Trophoblast cell (in vitro differentiated cells and primary cell): ENCODE measurements around the gene TSEN2.
"Not testable (repeated sequence)": the region's sequence is repeated elsewhere in the genome, so short reads cannot be mapped to it uniquely, and the experiment has no call there.

Experiments
- DNase-seq, 2 donors: peaks; one replicate each; pipeline ENCODE4 v3.0.0-alpha.2; 2016
- H2AFZ ChIP-seq: 2 replicates; pipeline ENCODE4 v1.6.1; 2013; ENCODE audit warnings: low read length, moderate library complexity, mild to moderate bottlenecking; ENCODE audit not compliant: insufficient read depth, poor library complexity
- H2AK5ac ChIP-seq: 2 replicates; pipeline ENCODE4 v1.6.1; 2013; ENCODE audit warnings: mild to moderate bottlenecking, low read length
- H2BK120ac ChIP-seq: 2 replicates; pipeline ENCODE4 v1.6.1; 2013; ENCODE audit warnings: low read length, mild to moderate bottlenecking, moderate library complexity; ENCODE audit not compliant: insufficient read depth, poor library complexity
- H2BK12ac ChIP-seq: 2 replicates; pipeline ENCODE4 v1.6.1; 2013; ENCODE audit warnings: mild to moderate bottlenecking, low read length, moderate library complexity
- H2BK5ac ChIP-seq: 2 replicates; pipeline ENCODE4 v1.6.1; 2013; ENCODE audit warnings: low read length, low read depth, moderate library complexity, mild to moderate bottlenecking; ENCODE audit not compliant: poor library complexity
- H3K14ac ChIP-seq: 2 replicates; pipeline ENCODE4 v1.6.1; 2013; ENCODE audit warnings: mild to moderate bottlenecking, low read length
- H3K18ac ChIP-seq: 2 replicates; pipeline ENCODE4 v1.6.1; 2013; ENCODE audit warnings: mild to moderate bottlenecking, low read length
- H3K23ac ChIP-seq: 2 replicates; pipeline ENCODE4 v1.6.1; 2013; ENCODE audit warnings: low read length
- H3K27ac ChIP-seq: 2 replicates; pipeline ENCODE4 v1.5.1; 2013; ENCODE audit warnings: low read depth, mild to moderate bottlenecking, inconsistent platforms, low read length, moderate library complexity
- H3K27me3 ChIP-seq: 2 replicates; pipeline ENCODE4 v1.6.1; 2013; ENCODE audit warnings: inconsistent platforms, mild to moderate bottlenecking, low read length, moderate library complexity; ENCODE audit not compliant: insufficient read depth
- H3K36me3 ChIP-seq, 2 experiments: 1 replicate in 1 of 2; 2 replicates in 1 of 2; pipeline ENCODE4 v1.6.1; 2013; ENCODE audit warnings: low read length in 2 of 2, mild to moderate bottlenecking in 2 of 2, moderate library complexity in 1 of 2; ENCODE audit not compliant: insufficient read depth in 2 of 2, control insufficient read depth in 1 of 2
- H3K4ac ChIP-seq: 2 replicates; pipeline ENCODE4 v1.6.1; 2013; ENCODE audit warnings: low read depth, mild to moderate bottlenecking, low read length, moderate library complexity
- H3K4me1 ChIP-seq, 2 experiments: 1 replicate in 1 of 2; 2 replicates in 1 of 2; pipeline ENCODE4 v1.6.1; 2013; ENCODE audit warnings: low read length in 2 of 2, mild to moderate bottlenecking in 2 of 2, moderate library complexity in 1 of 2; ENCODE audit not compliant: insufficient read depth in 2 of 2, control insufficient read depth in 1 of 2
- H3K4me2 ChIP-seq: 2 replicates; pipeline ENCODE4 v1.6.1; 2013; ENCODE audit warnings: inconsistent platforms, mild to moderate bottlenecking, low read length, moderate library complexity
- H3K4me3 ChIP-seq: 2 replicates; pipeline ENCODE4 v1.5.1; 2013; ENCODE audit warnings: mild to moderate bottlenecking, low read depth, low read length, inconsistent platforms
- H3K79me1 ChIP-seq: one replicate; pipeline ENCODE4 v1.6.1; 2013; ENCODE audit warnings: low read length
- H3K79me2 ChIP-seq: 2 replicates; pipeline ENCODE4 v1.6.1; 2013; ENCODE audit warnings: low read length, mild to moderate bottlenecking; ENCODE audit not compliant: control insufficient read depth, insufficient read depth, poor library complexity
- H3K9ac ChIP-seq: 2 replicates; pipeline ENCODE4 v1.6.1; 2013; ENCODE audit warnings: mild to moderate bottlenecking, low read length
- H3K9me3 ChIP-seq: 2 replicates; pipeline ENCODE4 v1.6.1; 2013; ENCODE audit warnings: low read depth, mild to moderate bottlenecking, control low read depth, inconsistent platforms, low read length; ENCODE audit not compliant: insufficient read depth
- H4K12ac ChIP-seq: 2 replicates; pipeline ENCODE4 v1.6.1; 2013; ENCODE audit warnings: low read depth, mild to moderate bottlenecking, low read length, moderate library complexity
- H4K8ac ChIP-seq: 2 replicates; pipeline ENCODE4 v1.6.1; 2013; ENCODE audit warnings: low read depth, mild to moderate bottlenecking, low read length, moderate library complexity
- H4K91ac ChIP-seq: one replicate; pipeline ENCODE4 v1.6.1; 2013; ENCODE audit warnings: low read depth, mild to moderate bottlenecking, low read length, moderate library complexity
- WGBS: extraction: QIAGEN DNeasy Blood & Tissue Kit; methylation state at CpG from one replicate; pipeline ENCODE4 v1.1.7; 2013; ENCODE audit warnings: missing lambda C conversion rate; ENCODE audit not compliant: insufficient read length, insufficient coverage; ENCODE audit errors: extremely low coverage; 5-methylcytosine and 5-hydroxymethylcytosine counted together

Gene TSEN2

GRCh38 chr3:12468276-12468675 is 16.0 kb upstream of the TSEN2 start:
- Histone ChIP-seq H2BK12ac (peak overlapping the region; percentile 67), H4K8ac (no peak overlapping the region), H3K14ac (peak overlapping the region; percentile 12), H3K23ac (no peak overlapping the region), H3K4me3 (no peak overlapping the region), H3K4me2 (no peak overlapping the region), H2BK120ac (peak overlapping the region; percentile 9), H3K27me3 (no peaks in the 10 kb centered on the region), H4K12ac (no peak overlapping the region), H2AK5ac (peak overlapping the region; percentile 70), H2BK5ac (no peak overlapping the region), H4K91ac (peak overlapping the region; percentile 37), H2AFZ (no peak overlapping the region), H3K4ac (no peak overlapping the region), H3K27ac (no peak overlapping the region), H3K9ac (no peak overlapping the region), H3K79me2 (no peaks in the 10 kb centered on the region), H3K79me1 (peaks cover 8% of the 10 kb centered on the region), H3K18ac (no peak overlapping the region), H3K4me1 (peaks cover 10 to 27% of the 10 kb centered on the region in 2 experiments), H3K9me3 (no peaks in the 10 kb centered on the region), H3K36me3 (no peaks in the 10 kb centered on the region)
- WGBS: no CpG with 5 or more reads among the region's 6 CpGs
- peak in 1 of 2 donors; percentile 64 for DNase-seq

GRCh38 chr3:12468757-12469156 is 15.5 kb upstream of the TSEN2 start:
- H2BK120ac ChIP-seq: no peak overlapping the region

GRCh38 chr3:12469222-12469621 is 15.1 kb upstream of the TSEN2 start:
- not testable (repeated sequence) for H3K4ac ChIP-seq, H3K27ac ChIP-seq, H3K4me3 ChIP-seq, H3K9ac ChIP-seq, H3K18ac ChIP-seq, H2AK5ac ChIP-seq, H3K36me3 ChIP-seq, H3K4me2 ChIP-seq, H4K12ac ChIP-seq, H3K27me3 ChIP-seq, H4K8ac ChIP-seq, H3K9me3 ChIP-seq, H3K23ac ChIP-seq, H2BK5ac ChIP-seq, H2BK12ac ChIP-seq, H2BK120ac ChIP-seq, H3K79me1 ChIP-seq, H3K79me2 ChIP-seq, H4K91ac ChIP-seq, H3K14ac ChIP-seq, H2AFZ ChIP-seq
- DNase-seq: peak; percentile 66 to 75
- peaks cover 10 to 27% of the 10 kb centered on the region in 2 experiments for H3K4me1 ChIP-seq
- no CpG with 5 or more reads among the region's 7 CpGs for WGBS

More at GRCh38 chr3:12468757-12469156, 15.5 kb upstream of the TSEN2 start:
- Histone ChIP-seq H3K23ac (no peak overlapping the region), H3K4me2 (no peak overlapping the region), H2BK12ac (no peak overlapping the region), H3K9me3 (no peaks in the 10 kb centered on the region), H3K14ac (no peak overlapping the region), H3K4me3 (no peak overlapping the region), H3K4ac (no peak overlapping the region), H3K79me1 (peaks cover 6% of the 10 kb centered on the region), H3K36me3 (no peaks in the 10 kb centered on the region), H4K8ac (no peak overlapping the region), H3K4me1 (peaks cover 10 to 27% of the 10 kb centered on the region in 2 experiments), H4K91ac (no peak overlapping the region), H3K18ac (no peak overlapping the region), H4K12ac (no peak overlapping the region), H3K79me2 (no peaks in the 10 kb centered on the region), H2BK5ac (no peak overlapping the region), H3K27me3 (no peaks in the 10 kb centered on the region), H2AFZ (no peak overlapping the region), H2AK5ac (no peak overlapping the region), H3K9ac (no peak overlapping the region), H3K27ac (no peak overlapping the region)
- 100% methylated on average over 1 of the region's 2 CpGs for WGBS
- no peak for DNase-seq

- peaks cover 10 to 20% of the 10 kb centered on the region in 2 experiments for H3K4me1 ChIP-seq
- H4K8ac ChIP-seq: no peak overlapping the region
Observed at GRCh38 chr3:12470111-12470510, 14.2 kb upstream of the TSEN2 start.

More at GRCh38 chr3:12470111-12470510, 14.2 kb upstream of the TSEN2 start:
- no peak overlapping the region for H3K27ac ChIP-seq
- no peak overlapping the region for H4K91ac ChIP-seq
- H3K36me3 ChIP-seq: no peaks in the 10 kb centered on the region
- H3K23ac ChIP-seq: no peak overlapping the region
- no peak overlapping the region for H2BK12ac ChIP-seq
- DNase-seq: peak; percentile 68 to 83
- no peak overlapping the region for H3K14ac ChIP-seq
- no peaks in the 10 kb centered on the region for H3K27me3 ChIP-seq
- H3K79me1 ChIP-seq: peaks cover 6% of the 10 kb centered on the region
- WGBS: no CpG with 5 or more reads among the region's 5 CpGs
- H3K4me3 ChIP-seq: no peak overlapping the region
- no peak overlapping the region for H4K12ac ChIP-seq
- no peak overlapping the region for H2BK5ac ChIP-seq
- H3K79me2 ChIP-seq: no peaks in the 10 kb centered on the region
- H3K18ac ChIP-seq: no peak overlapping the region
- H3K9me3 ChIP-seq: no peaks in the 10 kb centered on the region
- no peak overlapping the region for H2AK5ac ChIP-seq
- no peak overlapping the region for H3K4me2 ChIP-seq
- H2BK120ac ChIP-seq: no peak overlapping the region
- H2AFZ ChIP-seq: no peak overlapping the region
- no peak overlapping the region for H3K9ac ChIP-seq
- no peak overlapping the region for H3K4ac ChIP-seq
